HFF-Myc (cell line): Measurements from ENCODE around the gene WDR27.
"Not testable (repeated sequence)": the region's sequence is repeated elsewhere in the genome, so short reads cannot be mapped to it uniquely, and the experiment has no call there.

Source experiments
- DNase-seq: peaks from one replicate; pipeline ENCODE4 v3.0.0-alpha.2; 2011; ENCODE audit warnings: low read depth; ENCODE audit errors: extremely low read depth
- H3K4me3 ChIP-seq: replicated peaks from 2 replicates; pipeline ENCODE4 v1.5.1; 2011; ENCODE audit warnings: low read depth, mild to moderate bottlenecking, control low read depth, low read length
- CTCF ChIP-seq: IDR thresholded peaks from 2 replicates; pipeline ENCODE4 v1.5.1; 2012; ENCODE audit warnings: mild to moderate bottlenecking, low read depth, low read length, control low read depth; ENCODE audit errors: missing control alignments

The WDR27 gene

GRCh38 chr6:169445661-169446581 is 255.9 kb downstream of the WDR27 start:
- H3K4me3 ChIP-seq: no peak overlapping the region
- TF ChIP-seq CTCF: no peak
- DNase-seq: no peak

- H3K4me3 ChIP-seq: no peak overlapping the region
- DNase-seq: no peak
- TF ChIP-seq CTCF: no peak
Measured at GRCh38 chr6:169445227-169445626, 256.6 kb downstream of the WDR27 start.

GRCh38 chr6:169441292-169441691 is 260.5 kb downstream of the WDR27 start:
- no peak overlapping the region for H3K4me3 ChIP-seq
- no peak for DNase-seq
- no peak for TF ChIP-seq CTCF

GRCh38 chr6:169439710-169440109 is 262.1 kb downstream of the WDR27 start:
- H3K4me3 ChIP-seq: no peak overlapping the region
- no peak for TF ChIP-seq CTCF
- no peak for DNase-seq

GRCh38 chr6:169434554-169434953 is 267.3 kb downstream of the WDR27 start:
- not testable (repeated sequence) for DNase-seq, H3K4me3 ChIP-seq

- no peak for TF ChIP-seq CTCF
- no peak for DNase-seq
- H3K4me3 ChIP-seq: no peak overlapping the region
Measured at GRCh38 chr6:169429001-169429400, 272.8 kb downstream of the WDR27 start.

GRCh38 chr6:169428532-169428931 is 273.3 kb downstream of the WDR27 start:
- no peak for DNase-seq
- TF ChIP-seq CTCF: no peak
- no peak overlapping the region for H3K4me3 ChIP-seq
